ENCODE results near the gene STK25. TPM values are rescaled to one million over a fixed set of nuclear protein-coding genes. Genes with fewer than 3 reads are reported as not detected.
"Not testable (repeated sequence)": the region's sequence is repeated elsewhere in the genome, so short reads cannot be mapped to it uniquely, and the experiment has no call there.

Gene STK25
- polyA plus RNA-seq, 1 experiment, result 216 TPM

DNA sequence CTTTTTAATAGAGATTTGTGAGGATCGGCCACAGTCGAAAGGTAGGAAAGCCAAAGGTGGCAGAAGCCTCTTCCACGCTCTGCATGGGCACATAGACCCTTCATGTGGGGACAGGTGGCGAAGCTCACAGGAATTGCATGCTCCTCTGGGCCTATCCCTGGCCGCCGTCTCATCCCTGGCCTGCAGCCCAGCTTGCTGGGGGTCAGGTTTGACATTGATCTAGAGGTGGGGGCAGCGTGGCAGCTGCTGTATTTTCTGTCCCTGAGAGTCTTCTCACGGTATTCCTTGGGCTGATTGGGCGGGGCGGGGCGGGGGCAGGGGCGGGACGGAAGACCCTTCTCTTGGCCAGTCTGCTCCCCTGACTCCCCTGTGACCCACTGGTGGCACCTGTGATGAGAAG, 48.9 kb downstream of the STK25 start:
- Histone ChIP-seq H3K9me3 (ENCODE audit: control insufficient read depth, insufficient read depth, low read length) (no peaks in the 10 kb centered on the region), H3K4me3 (ENCODE audit: low read depth, low read length) (no peak overlapping the region), H3K27ac (ENCODE audit: low read depth, low read length) (no peak overlapping the region), H3K27me3 (ENCODE audit: control insufficient read depth, insufficient read depth, low read length) (no peaks in the 10 kb centered on the region)
- ChIA-PET POLR2A (no interaction called here), CTCF (no interaction called here)
- TF ChIP-seq, protein P1, sequence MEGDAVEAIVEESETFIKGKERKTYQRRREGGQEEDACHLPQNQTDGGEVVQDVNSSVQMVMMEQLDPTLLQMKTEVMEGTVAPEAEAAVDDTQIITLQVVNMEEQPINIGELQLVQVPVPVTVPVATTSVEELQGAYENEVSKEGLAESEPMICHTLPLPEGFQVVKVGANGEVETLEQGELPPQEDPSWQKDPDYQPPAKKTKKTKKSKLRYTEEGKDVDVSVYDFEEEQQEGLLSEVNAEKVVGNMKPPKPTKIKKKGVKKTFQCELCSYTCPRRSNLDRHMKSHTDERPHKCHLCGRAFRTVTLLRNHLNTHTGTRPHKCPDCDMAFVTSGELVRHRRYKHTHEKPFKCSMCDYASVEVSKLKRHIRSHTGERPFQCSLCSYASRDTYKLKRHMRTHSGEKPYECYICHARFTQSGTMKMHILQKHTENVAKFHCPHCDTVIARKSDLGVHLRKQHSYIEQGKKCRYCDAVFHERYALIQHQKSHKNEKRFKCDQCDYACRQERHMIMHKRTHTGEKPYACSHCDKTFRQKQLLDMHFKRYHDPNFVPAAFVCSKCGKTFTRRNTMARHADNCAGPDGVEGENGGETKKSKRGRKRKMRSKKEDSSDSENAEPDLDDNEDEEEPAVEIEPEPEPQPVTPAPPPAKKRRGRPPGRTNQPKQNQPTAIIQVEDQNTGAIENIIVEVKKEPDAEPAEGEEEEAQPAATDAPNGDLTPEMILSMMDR (IDR thresholded peaks at IDR 0.05; ENCODE audit: low read depth, low read length), result no peak
- no peak for DNase-seq (ENCODE audit: low read depth, low spot score)

DNA sequence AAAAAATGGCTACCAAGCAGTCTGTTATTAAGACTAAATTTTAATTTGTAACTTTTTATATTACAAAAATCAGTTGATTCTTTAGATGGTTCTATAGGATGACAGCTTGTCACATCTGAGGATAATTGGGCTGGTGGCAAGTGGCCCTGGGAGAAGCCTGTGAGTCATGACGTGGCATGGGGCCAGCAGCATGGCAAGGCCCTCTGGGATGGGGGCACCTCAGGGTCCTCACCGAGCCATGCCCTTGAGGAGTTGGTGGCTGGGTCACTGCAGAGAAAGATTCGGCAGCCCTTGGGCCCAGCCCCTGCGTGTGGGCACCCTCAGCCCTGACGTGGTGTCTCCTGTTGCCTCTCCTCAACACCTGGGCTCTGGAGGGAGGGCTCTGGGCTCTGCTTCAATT, 49.7 kb downstream of the STK25 start:
- DNase-seq (ENCODE audit: low read depth, low spot score), result no peak

DNA sequence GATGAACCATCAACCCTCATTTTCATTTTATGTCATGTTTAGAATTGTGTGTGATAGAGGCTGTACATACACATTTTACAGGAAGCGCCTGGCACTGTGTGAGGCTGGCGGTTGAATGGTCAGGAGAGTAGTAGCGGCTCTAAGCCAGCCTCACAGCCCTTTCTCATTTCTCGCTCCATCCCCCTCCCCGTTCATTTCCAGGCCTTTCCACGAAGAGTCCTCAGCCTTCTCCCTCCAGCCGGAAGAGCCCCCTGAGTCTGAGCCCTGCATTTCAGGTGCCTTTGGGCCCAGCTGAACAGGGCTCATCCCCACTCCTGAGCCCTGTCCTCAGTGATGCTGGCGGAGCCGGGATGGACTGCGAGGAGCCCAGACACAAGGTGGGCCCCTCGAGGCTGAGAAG, 51.8 kb downstream of the STK25 start:
- H3K27me3 ChIP-seq (ENCODE audit: control insufficient read depth, insufficient read depth, low read length), result no peaks in the 10 kb centered on the region
- POLR2A ChIA-PET, result no interaction called here
- no peaks in the 10 kb centered on the region for H3K9me3 ChIP-seq (ENCODE audit: control insufficient read depth, insufficient read depth, low read length)
- no peak overlapping the region for H3K4me3 ChIP-seq (ENCODE audit: low read depth, low read length)
- no peak for DNase-seq (ENCODE audit: low read depth, low spot score)
- CTCF ChIA-PET, result no interaction called here
- TF ChIP-seq, protein P1 (IDR thresholded peaks at IDR 0.05; ENCODE audit: low read depth, low read length), result no peak
- H3K27ac ChIP-seq (ENCODE audit: low read depth, low read length), result no peak overlapping the region

More for the DNA sequence above, 49.7 kb downstream of the STK25 start:
- CTCF ChIA-PET, result no interaction called here
- H3K27me3 ChIP-seq (ENCODE audit: control insufficient read depth, insufficient read depth, low read length), result no peaks in the 10 kb centered on the region
- TF ChIP-seq, protein P1 (IDR thresholded peaks at IDR 0.05; ENCODE audit: low read depth, low read length), result no peak
- no peak overlapping the region for H3K4me3 ChIP-seq (ENCODE audit: low read depth, low read length)
- POLR2A ChIA-PET, result no interaction called here
- H3K9me3 ChIP-seq (ENCODE audit: control insufficient read depth, insufficient read depth, low read length), result no peaks in the 10 kb centered on the region
- H3K27ac ChIP-seq (ENCODE audit: low read depth, low read length), result no peak overlapping the region

DNA sequence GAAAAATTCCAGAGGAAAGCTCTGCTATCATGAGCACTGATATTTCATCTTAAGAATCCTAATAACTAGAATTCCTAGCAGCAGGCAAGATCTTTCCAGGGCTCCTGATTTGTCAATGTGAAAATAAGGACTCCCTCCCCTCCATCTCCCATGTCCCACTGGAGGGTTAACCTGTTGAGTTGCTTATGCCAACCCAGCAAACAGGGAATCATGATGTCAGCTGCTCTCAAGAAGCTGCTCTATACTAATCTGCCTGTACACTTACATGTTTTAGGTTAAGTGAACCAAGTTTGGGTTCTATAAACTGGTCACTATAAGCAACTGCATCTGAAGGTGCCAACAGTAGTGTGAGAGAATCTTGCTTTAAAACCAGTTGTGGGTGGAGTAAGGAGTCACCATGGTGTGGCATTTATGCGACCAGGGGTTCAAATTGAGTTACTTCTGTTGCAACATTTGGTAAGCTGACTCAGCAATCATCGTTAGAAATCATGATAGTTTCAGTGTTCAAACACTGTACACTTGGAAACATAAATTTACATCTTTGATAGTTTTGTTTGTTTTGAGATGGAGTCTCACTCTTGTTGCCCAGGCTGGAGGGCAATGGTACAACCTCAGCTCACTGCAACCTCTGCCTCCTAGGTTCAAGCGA, 53.4 kb downstream of the STK25 start:
- TF ChIP-seq, protein P1 (IDR thresholded peaks at IDR 0.05; ENCODE audit: low read depth, low read length), result no peak
- H3K9me3 ChIP-seq (ENCODE audit: control insufficient read depth, insufficient read depth, low read length), result no peaks in the 10 kb centered on the region
- ChIA-PET POLR2A (no interaction called here), CTCF (no interaction called here)
- H3K27ac ChIP-seq (ENCODE audit: low read depth, low read length), result no peak overlapping the region
- no peaks in the 10 kb centered on the region for H3K27me3 ChIP-seq (ENCODE audit: control insufficient read depth, insufficient read depth, low read length)
- H3K4me3 ChIP-seq (ENCODE audit: low read depth, low read length), result no peak overlapping the region
- no peak for DNase-seq (ENCODE audit: low read depth, low spot score)

DNA sequence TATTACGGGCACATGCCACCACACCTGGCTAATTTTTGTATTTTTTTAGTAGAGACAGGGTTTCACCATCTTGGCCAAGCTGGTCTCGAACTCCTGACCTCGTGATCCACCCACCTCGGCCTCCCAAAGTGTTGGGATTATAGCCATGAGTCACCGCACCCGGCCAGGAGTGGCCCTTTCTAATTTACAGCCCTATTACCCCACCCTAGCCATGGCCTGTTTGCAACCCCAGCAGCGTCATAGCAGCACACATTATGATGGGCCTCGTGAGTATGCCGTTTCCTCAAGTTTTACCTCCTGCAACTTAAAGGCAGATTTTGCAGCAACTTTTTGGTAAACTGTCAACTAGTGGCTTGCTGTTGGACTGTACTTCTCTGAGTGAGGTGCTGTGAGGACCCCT, 54.5 kb downstream of the STK25 start:
- DNase-seq (ENCODE audit: low read depth, low spot score); H3K9me3 ChIP-seq (ENCODE audit: control insufficient read depth, insufficient read depth, low read length); H3K27me3 ChIP-seq (ENCODE audit: control insufficient read depth, insufficient read depth, low read length); H3K4me3 ChIP-seq (ENCODE audit: low read depth, low read length); CTCF ChIA-PET; H3K27ac ChIP-seq (ENCODE audit: low read depth, low read length): not testable (repeated sequence)
- POLR2A ChIA-PET, result interaction anchor here (0.9 kb wide), 1 partner anchor 61 kb away, joined by 4 read pairs; no protein-coding TSS in a partner anchor
